ENCODE results near the gene NANP. TPM values are rescaled to one million over a fixed set of nuclear protein-coding genes. Genes with fewer than 3 reads are reported as not detected.

Gene NANP
- total RNA-seq, 4 donors from 2014 or later: 2.8 to 4.4 (median 3.5) TPM

- TF ChIP-seq POLR2AphosphoS5 (IDR thresholded peaks at IDR 0.05) (no peak), CTCF (IDR thresholded peaks at IDR 0.05) (no peak), POLR2A (IDR thresholded peaks at IDR 0.05) (no peak), EP300 (IDR thresholded peaks at IDR 0.05) (no peak)
- H3K4me1 ChIP-seq: no peaks in the 10 kb centered on the region
- no peak overlapping the region for H3K27ac ChIP-seq
- 81% methylated on average over 6 of the region's 6 CpGs for WGBS
- H3K4me3 ChIP-seq: no peak overlapping the region
- H3K36me3 ChIP-seq: no peaks in the 10 kb centered on the region
- H3K27me3 ChIP-seq: no peaks in the 10 kb centered on the region
- DNase-seq (ENCODE audit: low spot score in 2 of 2): peak in 1 of 2 donors; percentile 26
- H3K9me3 ChIP-seq: no peaks in the 10 kb centered on the region
Measured at GRCh38 chr20:25565578-25566157, 58.1 kb downstream of the NANP start.

- no peak overlapping the region for H3K4me3 ChIP-seq
- no peak for TF ChIP-seq POLR2AphosphoS5 (IDR thresholded peaks at IDR 0.05)
- TF ChIP-seq EP300 (IDR thresholded peaks at IDR 0.05): no peak
- no peak for TF ChIP-seq POLR2A (IDR thresholded peaks at IDR 0.05)
- no peak for TF ChIP-seq CTCF (IDR thresholded peaks at IDR 0.05)
- DNase-seq (ENCODE audit: low spot score in 2 of 2): no peak
- no peaks in the 10 kb centered on the region for H3K36me3 ChIP-seq
- no peaks in the 10 kb centered on the region for H3K4me1 ChIP-seq
- H3K27me3 ChIP-seq: no peaks in the 10 kb centered on the region
- no peak overlapping the region for H3K27ac ChIP-seq
- 98% methylated on average over 6 of the region's 6 CpGs for WGBS
- H3K9me3 ChIP-seq: no peaks in the 10 kb centered on the region
Measured at GRCh38 chr20:25563876-25564275, 59.9 kb downstream of the NANP start.

GRCh38 chr20:25563362-25563761, 60.5 kb downstream of the NANP start:
- no peak for DNase-seq (ENCODE audit: low spot score in 2 of 2)
- Histone ChIP-seq H3K27me3 (no peaks in the 10 kb centered on the region), H3K36me3 (no peaks in the 10 kb centered on the region), H3K4me1 (no peaks in the 10 kb centered on the region), H3K27ac (no peak overlapping the region), H3K4me3 (no peak overlapping the region), H3K9me3 (no peaks in the 10 kb centered on the region)
- no peak for TF ChIP-seq POLR2AphosphoS5 (IDR thresholded peaks at IDR 0.05)
- no peak for TF ChIP-seq CTCF (IDR thresholded peaks at IDR 0.05)
- no peak for TF ChIP-seq EP300 (IDR thresholded peaks at IDR 0.05)
- TF ChIP-seq POLR2A (IDR thresholded peaks at IDR 0.05): no peak

Other genes with a start within 250 kb of the NANP start
- gene ABHD12, start 233.2 kb downstream of the NANP start, total RNA-seq: 10 to 100 TPM; 41.6 to 75.8 (median 52.3) TPM
- 1 to 10 TPM; 2.4 to 3.6 (median 2.6) TPM for gene GINS1, start 216.3 kb downstream of the NANP start, total RNA-seq
- gene NINL, start 38.5 kb downstream of the NANP start, total RNA-seq: 1 to 10 TPM; 2.0 to 6.9 (median 2.6) TPM
- gene ZNF337, start 72.8 kb upstream of the NANP start, total RNA-seq: 10 to 100 TPM in 2 of 4 donors, 1 to 10 TPM in 2; 7.5 to 17.1 (median 11.1) TPM

Measured in suprapubic skin (tissue), 4 donors.